Psoas muscle (tissue), 8 donors: ENCODE results near the gene CDC42BPA. TPM values are rescaled to one million over a fixed set of nuclear protein-coding genes. Genes with fewer than 3 reads are reported as not detected.

Source experiments
- ATAC-seq, 4 donors: fragments of 200-7000 bp; cut with Tn5 transposase; one replicate each; pipeline ENCODE4 v1.9.1; 2020; ENCODE audit warnings: moderate library complexity in 3 of 4, mild to moderate bottlenecking in 2 of 4
- DNase-seq, 2 donors: peaks; one replicate each; pipeline ENCODE4 v3.0.0-alpha.2; 2020
- H3K27ac ChIP-seq: fragments of 200-600 bp; one replicate; pipeline ENCODE4 v1.8.0; 2022
- H3K27me3 ChIP-seq, 3 donors: fragments of 200-600 bp in 1 of 3; one replicate each; pipeline versions ENCODE4 v1.6.1 to v1.8.0; 2013 to 2022; ENCODE audit warnings: low read length in 2 of 3, mild to moderate bottlenecking in 2 of 3, moderate library complexity in 1 of 3; ENCODE audit not compliant: insufficient read depth in 3 of 3
- H3K36me3 ChIP-seq, 2 donors: fragments of 200-600 bp in 1 of 2; one replicate each; pipeline versions ENCODE4 v1.6.1 to v1.8.0; 2013 to 2022; ENCODE audit warnings: low read depth in 1 of 2, mild to moderate bottlenecking in 1 of 2, moderate library complexity in 1 of 2; ENCODE audit not compliant: insufficient read depth in 1 of 2
- H3K4me1 ChIP-seq: fragments of 200-600 bp; one replicate; pipeline ENCODE4 v1.8.0; 2022
- H3K4me3 ChIP-seq: fragments of 200-600 bp; one replicate; pipeline ENCODE4 v1.8.0; 2022; ENCODE audit warnings: mild to moderate bottlenecking
- H3K9me3 ChIP-seq: fragments of 200-600 bp; one replicate; pipeline ENCODE4 v1.8.0; 2022
- CTCF ChIP-seq: fragments of 200-600 bp; IDR thresholded peaks from one replicate; pipeline ENCODE4 v1.8.0; 2022; ENCODE audit warnings: antibody characterized with exemption
- whole genome bisulfite sequencing, 3 donors: extraction: QIAGEN DNeasy Blood & Tissue Kit; methylation state at CpG; one replicate each; pipeline versions ENCODE4 v1.1.6 to v1.1.7; 2013; 5-methylcytosine and 5-hydroxymethylcytosine counted together
- intact Hi-C, 2 donors: fragments of 100-400 bp; cut with DNase I; formaldehyde crosslinking; loops; one replicate each; pipeline versions ENCODE4 v1.11.0 to v1.14.2; 2022
- polyA plus RNA-seq, 3 donors: library from polyadenylated mRNA; stranded (reverse); fragments of 200-250 nt; gene quantifications; one replicate each; pipeline ENCODE4 v1.2.3, GENCODE V29; 2013
- total RNA-seq, 4 donors: library from RNA; stranded (reverse); fragmentation: NEBNext Ultra II Directional in 2 of 4; extraction: Animal tissue kit (Norgen Biotek cat#: 25700) in 2 of 4; gene quantifications; one replicate each; pipeline versions ENCODE4 v1.2.1 to v1.2.4, GENCODE V29; 2021 to 2023
- donor health status: healthy with polysubstance abuse.
- donor health status: DM: no; HTN: no; CAD: no; lungs with moderate emphysema.
- donor health status: Bipolar disorder and iron deficiency.
- donor health status: healthy.
- donor health status: DM: yes; HTN: yes; CAD: no.
- donor health status: DM: no; HTN: no; CAD: no.
- donor health status: DM: no; HTN: no; CAD: no.
- donor health status: DM: yes; HTN: yes; CAD: no.

The CDC42BPA gene
- total and polyA plus RNA-seq, 7 donors = 5.3 to 23.0 (median 15.7) TPM

GRCh38 chr1:227303662-227304061 is 14.6 kb downstream of the CDC42BPA start:
- Histone ChIP-seq H3K4me1 (peaks cover 37% of the 10 kb centered on the region), H3K36me3 (no peaks in the 10 kb centered on the region), H3K4me3 (no peak overlapping the region), H3K9me3 (no peaks in the 10 kb centered on the region), H3K27me3 (no peaks in the 10 kb centered on the region), H3K27ac (no peak overlapping the region)
- ATAC-seq = no peak
- no peak for DNase-seq
- intact Hi-C loops = no loop called here
- TF ChIP-seq CTCF = no peak

GRCh38 chr1:227300682-227301081 is 17.6 kb downstream of the CDC42BPA start:
- Histone ChIP-seq H3K4me1 (peaks cover 27% of the 10 kb centered on the region), H3K27ac (no peak overlapping the region), H3K4me3 (no peak overlapping the region), H3K36me3 (no peaks in the 10 kb centered on the region), H3K9me3 (no peaks in the 10 kb centered on the region), H3K27me3 (no peaks in the 10 kb centered on the region)
- no peak for ATAC-seq
- WGBS, 3 donors = 96 to 98% (median 98%) methylated on average over 7 of the region's 7 CpGs
- DNase-seq = no peak
- TF ChIP-seq CTCF = no peak
- intact Hi-C loops = no loop called here

GRCh38 chr1:227299688-227300087 is 18.6 kb downstream of the CDC42BPA start:
- ATAC-seq (no peak), DNase-seq (no peak)
- Histone ChIP-seq H3K4me3 (no peak overlapping the region), H3K27ac (no peak overlapping the region), H3K4me1 (peaks cover 21% of the 10 kb centered on the region), H3K36me3 (no peaks in the 10 kb centered on the region), H3K9me3 (no peaks in the 10 kb centered on the region), H3K27me3 (no peaks in the 10 kb centered on the region)
- intact Hi-C loops = no loop called here
- 50 to 67% (median 52%) methylated on average over 4 of the region's 4 CpGs for WGBS, 3 donors
- TF ChIP-seq CTCF = no peak

- Histone ChIP-seq H3K4me1 (peaks cover 21% of the 10 kb centered on the region), H3K27ac (peak overlapping the region; percentile 28), H3K27me3 (no peaks in the 10 kb centered on the region), H3K9me3 (no peaks in the 10 kb centered on the region), H3K4me3 (no peak overlapping the region), H3K36me3 (no peaks in the 10 kb centered on the region)
- no peak for TF ChIP-seq CTCF
- DNase-seq = no peak
- ATAC-seq = no peak
- intact Hi-C loops = no loop called here
These were observed 19.1 kb downstream of the CDC42BPA start for GRCh38 chr1:227299241-227299627.

- H3K9me3 ChIP-seq = no peaks in the 10 kb centered on the region
- no peak for TF ChIP-seq CTCF
- intact Hi-C loops = no loop called here
- no peaks in the 10 kb centered on the region for H3K36me3 ChIP-seq
- WGBS, 3 donors = 63 to 74% (median 72%) methylated on average over 3 of the region's 3 CpGs
- H3K27ac ChIP-seq = peak overlapping the region; percentile 28
- peaks cover 21% of the 10 kb centered on the region for H3K4me1 ChIP-seq
- ATAC-seq (no peak), DNase-seq (no peak)
- no peak overlapping the region for H3K4me3 ChIP-seq
- H3K27me3 ChIP-seq = no peaks in the 10 kb centered on the region
These were observed 19.6 kb downstream of the CDC42BPA start for GRCh38 chr1:227298512-227299240.
